Left lung (tissue), 10 donors: ENCODE measurements around the gene MSLN. TPM values are rescaled to one million over a fixed set of nuclear protein-coding genes. Genes with fewer than 3 reads are reported as not detected.

Experiments
- ATAC-seq: fragments of 200-7000 bp; cut with Tn5 transposase; one replicate; pipeline ENCODE4 v1.9.1; 2020; ENCODE audit warnings: moderate library complexity
- DNase-seq, 4 donors: peaks; one replicate each; pipeline ENCODE4 v3.0.0-alpha.2; 2013 to 2020
- H3K27ac ChIP-seq, 2 donors: fragments of 200-600 bp; sonication (generic) in 1 of 2; one replicate each; pipeline versions ENCODE4 v1.5.0 to v1.8.0; 2020 to 2021
- H3K27me3 ChIP-seq, 2 donors: fragments of 200-600 bp; sonication (generic) in 1 of 2; one replicate each; pipeline versions ENCODE4 v1.5.0 to v1.8.0; 2020 to 2021
- H3K36me3 ChIP-seq, 2 donors: fragments of 200-600 bp; sonication (generic) in 1 of 2; one replicate each; pipeline versions ENCODE4 v1.5.0 to v1.8.0; 2020 to 2021
- H3K4me1 ChIP-seq, 2 donors: fragments of 200-600 bp; one replicate each; pipeline ENCODE4 v1.8.0; 2021
- H3K4me3 ChIP-seq, 2 donors: fragments of 200-600 bp; sonication (generic) in 1 of 2; one replicate each; pipeline versions ENCODE4 v1.5.0 to v1.8.0; 2020 to 2021; ENCODE audit warnings: mild to moderate bottlenecking in 1 of 2
- H3K9me3 ChIP-seq, 2 donors: fragments of 200-600 bp; sonication (generic) in 1 of 2; one replicate each; pipeline versions ENCODE4 v1.5.0 to v1.8.0; 2020 to 2021
- intact Hi-C, 2 donors: fragments of 100-400 bp; cut with DNase I; formaldehyde crosslinking; loops; one replicate each; pipeline versions ENCODE4 v1.11.2 to v1.14.2; 2022
- polyA plus RNA-seq, 6 donors: library from polyadenylated mRNA; unstranded; fragments of 120-200 nt; gene quantifications; one replicate each; pipeline ENCODE4 v1.2.1, GENCODE V29; 2013; ENCODE audit not compliant: insufficient read length in 6 of 6
- total RNA-seq, 2 donors: library from RNA; stranded (reverse); fragmentation: NEBNext Ultra II Directional; extraction: Animal tissue kit (Norgen Biotek cat#: 25700); gene quantifications; one replicate each; pipeline ENCODE4 v1.2.1, GENCODE V29; 2021
- TF ChIP-seq, protein P1 (sequence below), 2 donors: fragments of 200-600 bp; sonication (generic) in 1 of 2; IDR thresholded peaks; one replicate each; pipeline versions ENCODE4 v1.5.0 to v1.8.0; 2021; ENCODE audit warnings: antibody characterized with exemption in 2 of 2
- donor health status: DM: no; HTN: yes; CAD: no.
- donor health status: DM: no; HTN: no; CAD: no.

The MSLN gene
- total and polyA plus RNA-seq, 8 donors, result 14.5 to 464 (median 20.8) TPM

DNA sequence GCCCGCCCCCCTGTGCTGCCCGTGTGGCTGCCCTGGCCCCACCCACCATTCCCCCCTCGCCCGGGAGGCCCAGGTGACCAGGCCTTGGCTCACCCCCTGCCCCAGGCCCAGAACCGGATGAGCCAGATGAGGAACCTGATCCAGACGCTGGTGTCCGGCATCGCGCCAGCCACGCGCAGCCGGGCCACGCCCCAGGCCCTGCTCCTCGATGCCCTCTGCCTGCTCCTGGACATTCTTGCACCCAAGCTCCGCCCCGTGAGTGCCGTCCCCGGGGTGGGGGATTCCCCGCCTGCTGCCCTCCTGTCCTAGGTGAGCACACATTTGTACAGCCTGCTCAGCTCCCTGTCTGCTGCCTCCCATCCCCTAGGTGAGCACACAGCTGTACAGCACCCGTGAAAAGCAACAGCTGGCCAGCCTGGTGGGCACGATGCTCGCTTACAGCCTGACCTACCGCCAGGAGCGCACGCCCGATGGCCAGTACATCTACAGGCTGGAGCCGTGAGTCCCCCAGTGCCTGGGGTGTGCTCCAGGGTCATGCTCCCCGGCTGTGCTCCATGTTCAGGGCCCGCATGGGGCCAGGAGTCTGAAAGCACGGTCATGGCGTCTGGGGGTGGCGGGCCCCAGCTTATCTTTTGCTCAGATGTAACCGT is 35.2 kb downstream of the MSLN start:
- H3K36me3 ChIP-seq, result peaks cover 0 to 30% of the 10 kb centered on the region in 2 donors
- peaks cover 9 to 28% of the 10 kb centered on the region in 2 donors for H3K27me3 ChIP-seq
- TF ChIP-seq, protein P1, sequence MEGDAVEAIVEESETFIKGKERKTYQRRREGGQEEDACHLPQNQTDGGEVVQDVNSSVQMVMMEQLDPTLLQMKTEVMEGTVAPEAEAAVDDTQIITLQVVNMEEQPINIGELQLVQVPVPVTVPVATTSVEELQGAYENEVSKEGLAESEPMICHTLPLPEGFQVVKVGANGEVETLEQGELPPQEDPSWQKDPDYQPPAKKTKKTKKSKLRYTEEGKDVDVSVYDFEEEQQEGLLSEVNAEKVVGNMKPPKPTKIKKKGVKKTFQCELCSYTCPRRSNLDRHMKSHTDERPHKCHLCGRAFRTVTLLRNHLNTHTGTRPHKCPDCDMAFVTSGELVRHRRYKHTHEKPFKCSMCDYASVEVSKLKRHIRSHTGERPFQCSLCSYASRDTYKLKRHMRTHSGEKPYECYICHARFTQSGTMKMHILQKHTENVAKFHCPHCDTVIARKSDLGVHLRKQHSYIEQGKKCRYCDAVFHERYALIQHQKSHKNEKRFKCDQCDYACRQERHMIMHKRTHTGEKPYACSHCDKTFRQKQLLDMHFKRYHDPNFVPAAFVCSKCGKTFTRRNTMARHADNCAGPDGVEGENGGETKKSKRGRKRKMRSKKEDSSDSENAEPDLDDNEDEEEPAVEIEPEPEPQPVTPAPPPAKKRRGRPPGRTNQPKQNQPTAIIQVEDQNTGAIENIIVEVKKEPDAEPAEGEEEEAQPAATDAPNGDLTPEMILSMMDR (IDR thresholded peaks at IDR 0.05), result no peak
- no peak overlapping the region for H3K4me3 ChIP-seq
- H3K27ac ChIP-seq, result no peak overlapping the region
- DNase-seq, result no peak
- H3K9me3 ChIP-seq, result no peaks in the 10 kb centered on the region
- intact Hi-C loops, result no loop called here
- no peak for ATAC-seq
- H3K4me1 ChIP-seq, result no peaks in the 10 kb centered on the region

DNA sequence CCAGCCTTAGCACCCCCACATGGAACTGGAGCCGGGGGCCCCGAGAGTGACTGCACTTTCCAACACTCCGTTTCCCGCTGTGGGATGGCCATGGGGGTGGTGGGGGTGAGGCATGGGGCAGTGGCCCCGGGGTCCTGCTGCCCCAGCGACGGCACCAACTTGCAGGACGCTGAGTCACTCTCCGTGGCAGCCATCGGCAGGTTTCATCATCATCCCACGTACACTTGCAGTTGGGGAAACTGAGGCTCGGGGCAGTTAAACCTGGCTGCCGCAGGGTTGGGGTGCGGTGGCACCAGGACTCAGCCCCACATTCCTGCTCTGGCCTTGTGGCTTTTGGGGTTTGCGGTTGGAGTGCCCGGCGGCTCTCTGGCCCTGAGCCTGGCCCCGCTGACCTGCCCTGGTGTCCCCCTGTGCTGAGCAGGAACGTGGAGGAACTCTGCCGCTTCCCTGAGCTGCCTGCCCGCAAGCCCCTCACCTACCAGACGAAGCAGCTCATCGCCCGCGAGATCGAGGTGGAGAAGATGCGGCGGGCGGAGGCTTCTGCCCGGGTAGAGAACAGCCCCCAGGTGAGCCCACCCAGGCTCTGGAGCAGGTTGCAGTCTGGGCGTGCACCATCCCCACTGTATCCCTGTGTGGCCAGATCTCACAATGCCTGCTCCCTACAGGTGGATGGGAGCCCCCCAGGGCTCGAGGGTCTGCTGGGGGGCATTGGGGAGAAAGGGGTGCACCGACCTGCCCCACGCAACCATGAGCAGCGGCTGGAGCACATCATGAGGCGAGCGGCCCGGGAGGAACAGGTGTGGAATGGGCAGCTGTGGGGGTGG is 36.0 kb downstream of the MSLN start:
- ATAC-seq (no peak), DNase-seq (no peak)
- Histone ChIP-seq H3K36me3 (peaks cover 0 to 25% of the 10 kb centered on the region in 2 donors), H3K9me3 (no peaks in the 10 kb centered on the region), H3K27me3 (peaks cover 17 to 36% of the 10 kb centered on the region in 2 donors), H3K27ac (no peak overlapping the region), H3K4me3 (no peak overlapping the region), H3K4me1 (no peaks in the 10 kb centered on the region)
- TF ChIP-seq, protein P1 (IDR thresholded peaks at IDR 0.05), result no peak
- intact Hi-C loops, result no loop called here

DNA sequence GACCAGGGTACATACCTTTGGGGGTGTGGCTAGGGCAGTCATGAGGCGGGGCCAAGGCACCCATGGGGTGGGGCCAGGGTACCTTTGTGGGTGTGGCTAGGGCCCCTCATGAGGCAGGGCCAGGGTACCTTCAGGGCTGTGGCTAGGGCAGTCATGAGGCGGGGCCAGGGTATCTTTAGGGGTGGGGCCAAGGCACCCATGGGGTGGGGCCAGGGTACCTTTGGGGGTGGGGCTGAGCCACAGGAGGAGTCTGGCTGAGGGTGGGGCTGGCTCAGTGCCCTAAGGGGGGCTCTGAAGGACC is 36.5 kb downstream of the MSLN start:
- H3K27me3 ChIP-seq, result peaks cover 20 to 41% of the 10 kb centered on the region in 2 donors
- intact Hi-C loops, result no loop called here
- DNase-seq, result no peak
- no peak overlapping the region for H3K27ac ChIP-seq
- H3K36me3 ChIP-seq, result peaks cover 0 to 20% of the 10 kb centered on the region in 2 donors
- H3K4me1 ChIP-seq, result no peaks in the 10 kb centered on the region
- H3K4me3 ChIP-seq, result no peak overlapping the region
- H3K9me3 ChIP-seq, result no peaks in the 10 kb centered on the region
- no peak for ATAC-seq
- TF ChIP-seq, protein P1 (IDR thresholded peaks at IDR 0.05), result no peak

DNA sequence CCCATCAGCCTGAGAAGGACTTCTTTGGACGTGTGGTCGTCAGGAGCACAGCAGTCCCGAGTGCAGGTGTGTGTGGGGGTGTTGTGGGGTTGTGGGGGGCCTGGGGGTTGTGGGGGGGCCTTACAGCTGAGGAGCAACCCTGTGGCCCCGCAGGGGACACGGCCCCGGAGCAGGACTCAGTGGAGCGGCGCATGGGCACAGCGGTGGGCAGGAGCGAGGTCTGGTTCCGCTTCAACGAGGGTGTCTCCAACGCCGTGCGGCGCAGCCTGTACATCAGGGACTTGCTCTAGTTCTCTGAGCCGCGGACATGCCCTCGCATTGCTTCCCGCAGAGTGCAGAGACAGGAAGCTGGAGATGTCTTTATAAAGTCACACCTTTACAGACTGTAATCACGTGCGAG is 37.2 kb downstream of the MSLN start:
- intact Hi-C loops, result no loop called here
- Histone ChIP-seq H3K27me3 (peaks cover 22 to 47% of the 10 kb centered on the region in 2 donors), H3K9me3 (no peaks in the 10 kb centered on the region), H3K4me1 (no peaks in the 10 kb centered on the region), H3K27ac (no peak overlapping the region), H3K4me3 (no peak overlapping the region), H3K36me3 (peaks cover 0 to 13% of the 10 kb centered on the region in 2 donors)
- ATAC-seq, result no peak
- no peak for DNase-seq
- TF ChIP-seq, protein P1 (IDR thresholded peaks at IDR 0.05), result no peak

DNA sequence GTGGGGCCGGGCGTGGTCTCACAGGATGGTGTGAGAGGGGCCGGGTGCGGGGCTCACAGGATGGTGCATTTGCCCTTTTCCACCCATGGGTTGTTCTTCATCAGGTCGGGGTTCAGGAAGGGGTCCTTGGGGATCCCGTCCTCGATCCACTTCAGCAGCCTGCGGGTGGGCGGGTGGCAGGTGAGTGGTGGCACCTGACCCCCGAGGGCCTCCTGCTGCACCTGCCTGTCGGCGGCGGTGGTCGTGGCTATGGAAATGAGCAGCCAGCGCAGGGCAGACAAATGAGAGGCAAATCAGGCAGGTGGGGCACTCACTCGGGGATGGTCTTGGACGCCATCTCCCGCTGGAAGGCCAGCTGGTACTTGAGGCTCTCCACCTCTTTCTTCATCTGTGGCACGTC is 38.1 kb downstream of the MSLN start:
- ATAC-seq, result no peak
- intact Hi-C loops, result no loop called here
- Histone ChIP-seq H3K9me3 (no peaks in the 10 kb centered on the region), H3K4me1 (no peaks in the 10 kb centered on the region), H3K27ac (no peak overlapping the region), H3K4me3 (no peak overlapping the region), H3K27me3 (peaks cover 22 to 57% of the 10 kb centered on the region in 2 donors), H3K36me3 (peaks cover 0 to 4% of the 10 kb centered on the region in 2 donors)
- no peak for DNase-seq
- TF ChIP-seq, protein P1 (IDR thresholded peaks at IDR 0.05), result no peak
